ENCODE data around the gene SLC44A4. TPM values are rescaled to one million over a fixed set of nuclear protein-coding genes. Genes with fewer than 3 reads are reported as not detected.

SLC44A4 gene
- polyA plus RNA-seq, 3 donors, result 40.7 to 82.8 (median 51.9) TPM

GRCh38 chr6:31887173-31888007, 8.6 kb upstream of the SLC44A4 start:
- no peak for DNase-seq (ENCODE audit: extremely low read depth in 1 of 11, low read depth in 9 of 11, low spot score in 4 of 11)

- no peak for DNase-seq (ENCODE audit: extremely low read depth in 1 of 11, low read depth in 9 of 11, low spot score in 4 of 11)
Observed at GRCh38 chr6:31886541-31886991, 7.8 kb upstream of the SLC44A4 start.

GRCh38 chr6:31884528-31885035, 5.8 kb upstream of the SLC44A4 start:
- DNase-seq (ENCODE audit: extremely low read depth in 1 of 11, low read depth in 9 of 11, low spot score in 4 of 11), result no peak

GRCh38 chr6:31883676-31884075, 4.9 kb upstream of the SLC44A4 start:
- DNase-seq (ENCODE audit: extremely low read depth in 1 of 11, low read depth in 9 of 11, low spot score in 4 of 11), result no peak

GRCh38 chr6:31882344-31882743, 3.5 kb upstream of the SLC44A4 start:
- DNase-seq (ENCODE audit: extremely low read depth in 1 of 11, low read depth in 9 of 11, low spot score in 4 of 11), result no peak

GRCh38 chr6:31881136-31881859, 2.5 kb upstream of the SLC44A4 start:
- no peak for DNase-seq (ENCODE audit: extremely low read depth in 1 of 11, low read depth in 9 of 11, low spot score in 4 of 11)

GRCh38 chr6:31880616-31881015, 1.8 kb upstream of the SLC44A4 start:
- DNase-seq (ENCODE audit: extremely low read depth in 1 of 11, low read depth in 9 of 11, low spot score in 4 of 11), result no peak

GRCh38 chr6:31879901-31880300, 1.1 kb upstream of the SLC44A4 start:
- no peak for DNase-seq (ENCODE audit: extremely low read depth in 1 of 11, low read depth in 9 of 11, low spot score in 4 of 11)

- DNase-seq (ENCODE audit: extremely low read depth in 1 of 11, low read depth in 9 of 11, low spot score in 4 of 11), result no peak
Observed at GRCh38 chr6:31879143-31879542, 346 bp upstream of the SLC44A4 start.

GRCh38 chr6:31878222-31878621, 575 bp downstream of the SLC44A4 start:
- no peak for DNase-seq (ENCODE audit: extremely low read depth in 1 of 11, low read depth in 9 of 11, low spot score in 4 of 11)

GRCh38 chr6:31877651-31878161, 1.1 kb downstream of the SLC44A4 start:
- no peak for DNase-seq (ENCODE audit: extremely low read depth in 1 of 11, low read depth in 9 of 11, low spot score in 4 of 11)

- no peak for DNase-seq (ENCODE audit: extremely low read depth in 1 of 11, low read depth in 9 of 11, low spot score in 4 of 11)
Observed at GRCh38 chr6:31877125-31877650, 1.6 kb downstream of the SLC44A4 start.

GRCh38 chr6:31876357-31876756, 2.4 kb downstream of the SLC44A4 start:
- no peak for DNase-seq (ENCODE audit: extremely low read depth in 1 of 11, low read depth in 9 of 11, low spot score in 4 of 11)

- DNase-seq (ENCODE audit: extremely low read depth in 1 of 11, low read depth in 9 of 11, low spot score in 4 of 11), result no peak
Observed at GRCh38 chr6:31875877-31876276, 2.9 kb downstream of the SLC44A4 start.

GRCh38 chr6:31874836-31875572, 3.8 kb downstream of the SLC44A4 start:
- DNase-seq (ENCODE audit: extremely low read depth in 1 of 11, low read depth in 9 of 11, low spot score in 4 of 11), result no peak

- DNase-seq (ENCODE audit: extremely low read depth in 1 of 11, low read depth in 9 of 11, low spot score in 4 of 11), result no peak
Observed at GRCh38 chr6:31874084-31874670, 4.6 kb downstream of the SLC44A4 start.

GRCh38 chr6:31871046-31871659, 7.6 kb downstream of the SLC44A4 start:
- no peak for DNase-seq (ENCODE audit: extremely low read depth in 1 of 11, low read depth in 9 of 11, low spot score in 4 of 11)

GRCh38 chr6:31870385-31870921, 8.3 kb downstream of the SLC44A4 start:
- no peak for DNase-seq (ENCODE audit: extremely low read depth in 1 of 11, low read depth in 9 of 11, low spot score in 4 of 11)

Data from renal cortex interstitium (tissue), 11 donors.